C4-2B (cell line): Measurements from ENCODE around the gene TNFAIP2.

Source experiments
- CTCF ChIP-seq: fragments of 450-650 bp; conservative IDR thresholded peaks from 2 replicates; pipeline ENCODE4 v1.5.1; 2017; ENCODE audit warnings: mild to moderate bottlenecking
- ZFX ChIP-seq: fragments of 450-650 bp; IDR thresholded peaks from 2 replicates; pipeline ENCODE4 v1.6.1; 2017

GRCh38 chr14:103111232-103111868, 11.9 kb upstream of the TNFAIP2 start:
- TF ChIP-seq CTCF: no peak
- TF ChIP-seq ZFX: no peak
